Subcutaneous adipose tissue (tissue), 4 donors: ENCODE measurements around the gene CMYA5. TPM values are rescaled to one million over a fixed set of nuclear protein-coding genes. Genes with fewer than 3 reads are reported as not detected.

ENCODE experiments used
- total RNA-seq, 4 donors: library from RNA; depleted of rRNA; stranded (reverse); fragments of >200 nt; gene quantifications; one replicate each; pipeline ENCODE4 v1.1.0, GENCODE V29; 2016
- TF ChIP-seq, protein P1 (sequence below): fragments of 450-650 bp; IDR thresholded peaks from one replicate; pipeline ENCODE4 v1.5.1; 2016; ENCODE audit warnings: low read depth, mild to moderate bottlenecking, control low read depth, antibody characterized with exemption, moderate library complexity

The CMYA5 gene
- total RNA-seq, 4 donors from 2014 or later, result 3.4 to 10.5 (median 8.9) TPM

- TF ChIP-seq, protein P1, sequence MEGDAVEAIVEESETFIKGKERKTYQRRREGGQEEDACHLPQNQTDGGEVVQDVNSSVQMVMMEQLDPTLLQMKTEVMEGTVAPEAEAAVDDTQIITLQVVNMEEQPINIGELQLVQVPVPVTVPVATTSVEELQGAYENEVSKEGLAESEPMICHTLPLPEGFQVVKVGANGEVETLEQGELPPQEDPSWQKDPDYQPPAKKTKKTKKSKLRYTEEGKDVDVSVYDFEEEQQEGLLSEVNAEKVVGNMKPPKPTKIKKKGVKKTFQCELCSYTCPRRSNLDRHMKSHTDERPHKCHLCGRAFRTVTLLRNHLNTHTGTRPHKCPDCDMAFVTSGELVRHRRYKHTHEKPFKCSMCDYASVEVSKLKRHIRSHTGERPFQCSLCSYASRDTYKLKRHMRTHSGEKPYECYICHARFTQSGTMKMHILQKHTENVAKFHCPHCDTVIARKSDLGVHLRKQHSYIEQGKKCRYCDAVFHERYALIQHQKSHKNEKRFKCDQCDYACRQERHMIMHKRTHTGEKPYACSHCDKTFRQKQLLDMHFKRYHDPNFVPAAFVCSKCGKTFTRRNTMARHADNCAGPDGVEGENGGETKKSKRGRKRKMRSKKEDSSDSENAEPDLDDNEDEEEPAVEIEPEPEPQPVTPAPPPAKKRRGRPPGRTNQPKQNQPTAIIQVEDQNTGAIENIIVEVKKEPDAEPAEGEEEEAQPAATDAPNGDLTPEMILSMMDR, result no peak
Measured at GRCh38 chr5:79742549-79743136, 53.0 kb downstream of the CMYA5 start.

DNA sequence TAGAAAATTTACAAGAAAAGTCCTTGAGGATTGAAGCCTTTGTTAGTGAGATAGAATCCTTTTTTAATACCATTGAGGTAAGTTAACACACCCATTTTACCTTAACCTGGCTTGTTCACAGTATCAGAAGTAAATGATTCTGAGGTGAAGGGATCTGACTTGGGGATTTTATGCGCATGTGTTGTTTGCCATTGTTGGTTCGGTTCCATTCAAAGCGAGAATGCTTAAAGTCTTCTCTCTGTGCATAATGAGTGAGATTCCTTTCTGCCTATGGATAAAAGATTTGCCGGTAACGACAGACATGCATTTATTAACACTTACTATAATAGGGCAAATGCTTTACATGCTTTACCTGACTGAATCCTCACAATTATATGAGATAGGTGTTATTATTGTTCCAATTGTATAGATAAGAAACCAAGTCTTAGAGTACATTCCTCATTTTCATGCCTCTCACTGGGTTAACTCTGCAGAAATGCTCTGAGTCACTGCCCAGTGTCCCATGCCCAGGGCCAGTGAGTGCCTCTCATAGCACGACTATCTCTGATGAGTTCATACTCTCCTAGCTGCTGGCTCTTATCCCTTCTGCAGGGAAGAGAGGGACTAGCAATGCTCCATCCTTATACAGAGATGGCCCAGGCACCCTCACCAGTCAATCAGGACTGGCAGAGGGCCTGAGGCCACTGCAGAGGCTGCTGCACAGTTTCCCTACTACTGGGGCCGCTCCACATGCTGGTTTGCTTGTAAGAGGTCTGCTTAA, 54.4 kb downstream of the CMYA5 start:
- TF ChIP-seq, protein P1, result no peak

GRCh38 chr5:79745255-79745654, 55.6 kb downstream of the CMYA5 start:
- TF ChIP-seq, protein P1, result no peak

- TF ChIP-seq, protein P1, result no peak
Measured at GRCh38 chr5:79746642-79747569, 57.3 kb downstream of the CMYA5 start.

DNA sequence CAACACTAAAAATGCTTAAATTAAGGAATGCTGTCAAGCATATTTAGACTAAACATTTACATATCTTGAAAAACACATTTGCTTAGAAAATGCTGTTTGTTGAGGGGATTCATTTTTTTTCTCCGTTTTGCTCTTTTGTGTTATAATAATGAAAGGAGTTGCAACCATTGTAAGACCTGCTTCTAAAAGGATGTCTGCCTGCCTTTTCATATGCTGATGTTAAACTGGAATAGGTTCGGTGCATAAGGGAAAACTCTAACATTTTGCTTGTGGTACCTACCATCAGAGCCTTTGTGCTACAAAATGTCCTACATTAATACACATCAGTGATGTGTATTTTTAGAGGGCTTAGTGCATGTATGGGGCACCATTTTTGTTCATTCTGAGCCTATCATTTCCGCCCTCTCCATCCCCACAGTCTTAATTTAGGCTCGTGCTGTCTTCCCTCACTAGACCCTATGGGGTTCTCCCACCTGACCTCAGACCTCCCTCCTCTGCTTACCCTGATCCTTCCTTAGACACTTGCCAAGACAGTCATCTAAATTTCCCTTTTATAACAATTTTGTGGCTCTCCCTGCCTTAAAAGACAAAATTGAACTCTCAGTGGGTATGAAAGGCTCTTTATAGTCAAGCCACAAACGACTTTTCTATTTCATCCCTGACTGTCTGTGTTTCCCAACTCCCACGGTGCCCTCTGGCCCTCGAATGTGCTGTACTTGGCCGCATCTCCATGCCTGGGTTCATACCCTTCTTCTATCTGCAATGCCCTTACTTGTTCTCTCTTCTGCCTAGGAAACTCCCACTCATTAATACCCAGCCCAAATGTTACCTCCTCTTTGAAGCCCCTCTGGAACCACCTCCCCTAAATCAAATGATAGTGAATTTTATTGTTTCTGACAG, 61.2 kb downstream of the CMYA5 start:
- TF ChIP-seq, protein P1, result no peak

DNA sequence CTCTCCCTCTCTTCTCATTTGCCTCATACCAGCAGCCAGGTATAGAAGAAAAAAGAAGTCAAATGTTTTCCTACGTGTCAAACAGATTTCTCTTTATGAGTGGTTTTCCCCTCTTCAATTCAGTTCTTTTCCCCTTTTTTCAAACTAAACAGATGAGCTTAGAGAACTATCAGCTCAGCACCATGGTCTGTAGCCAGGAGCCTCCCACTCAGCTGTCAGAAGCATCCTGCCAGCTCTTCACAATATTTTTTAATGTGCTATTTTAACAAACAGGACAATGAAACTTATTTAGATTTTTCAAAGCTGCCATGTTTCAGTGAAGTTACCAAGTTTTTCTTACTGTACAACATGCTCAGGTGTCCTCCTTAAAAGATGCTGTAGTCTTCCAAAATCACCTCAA, 63.5 kb downstream of the CMYA5 start:
- TF ChIP-seq, protein P1, result no peak
